H9 (cell line): ENCODE measurements around the gene PEPD. TPM values are rescaled to one million over a fixed set of nuclear protein-coding genes. Genes with fewer than 3 reads are reported as not detected.

ENCODE experiments used
- DNase-seq: peaks from one replicate; pipeline ENCODE4 v3.0.0-alpha.2; 2017
- H2AFZ ChIP-seq: one replicate; pipeline ENCODE4 v1.6.1; 2013; ENCODE audit warnings: mild to moderate bottlenecking, low read length, control low read depth, moderate library complexity
- H2AK5ac ChIP-seq: 2 replicates; pipeline ENCODE4 v1.6.1; 2013; ENCODE audit warnings: low read length, control low read depth, mixed read lengths; ENCODE audit not compliant: insufficient read length
- H2BK120ac ChIP-seq: one replicate; pipeline ENCODE4 v1.6.1; 2013; ENCODE audit warnings: low read depth, mild to moderate bottlenecking, low read length, control low read depth, inconsistent platforms; ENCODE audit not compliant: poor library complexity, severe bottlenecking
- H2BK12ac ChIP-seq: 2 replicates; pipeline ENCODE4 v1.6.1; 2013; ENCODE audit warnings: low read length, control low read depth, mixed read lengths, low read depth; ENCODE audit not compliant: insufficient read length
- H2BK15ac ChIP-seq: 2 replicates; pipeline ENCODE4 v1.6.1; 2013; ENCODE audit warnings: low read depth, low read length, control low read depth
- H2BK20ac ChIP-seq: one replicate; pipeline ENCODE4 v1.6.1; 2013; ENCODE audit warnings: low read depth, mild to moderate bottlenecking, low read length, control low read depth, inconsistent platforms; ENCODE audit not compliant: poor library complexity, severe bottlenecking
- H2BK5ac ChIP-seq: 2 replicates; pipeline ENCODE4 v1.6.1; 2013; ENCODE audit warnings: low read length, control low read depth, mixed read lengths; ENCODE audit not compliant: insufficient read length
- H3K14ac ChIP-seq: 2 replicates; pipeline ENCODE4 v1.6.1; 2013; ENCODE audit warnings: low read length, control low read depth; ENCODE audit not compliant: insufficient read depth
- H3K18ac ChIP-seq: 2 replicates; pipeline ENCODE4 v1.6.1; 2013; ENCODE audit warnings: low read depth, mild to moderate bottlenecking, mixed read lengths, low read length, control low read depth; ENCODE audit not compliant: insufficient read length
- H3K23ac ChIP-seq: 2 replicates; pipeline ENCODE4 v1.6.1; 2013; ENCODE audit warnings: low read length, control low read depth, mixed read lengths, low read depth; ENCODE audit not compliant: insufficient read length
- H3K23me2 ChIP-seq: 2 replicates; pipeline ENCODE4 v1.6.1; 2013; ENCODE audit warnings: low read depth, mild to moderate bottlenecking, mixed read lengths, low read length, control low read depth; ENCODE audit not compliant: insufficient read length, poor library complexity, severe bottlenecking
- H3K27ac ChIP-seq: 2 replicates; pipeline ENCODE4 v1.5.1; 2013; ENCODE audit warnings: low read length, control low read depth, mixed read lengths, low read depth; ENCODE audit not compliant: insufficient read length
- H3K27me3 ChIP-seq: 2 replicates; pipeline ENCODE4 v1.6.1; 2013; ENCODE audit warnings: low read length, control low read depth, inconsistent platforms; ENCODE audit not compliant: insufficient read depth
- H3K4ac ChIP-seq: 2 replicates; pipeline ENCODE4 v1.6.1; 2013; ENCODE audit warnings: low read depth, mild to moderate bottlenecking, control low read depth, inconsistent platforms, low read length, moderate library complexity
- H3K4me1 ChIP-seq: 2 replicates; pipeline ENCODE4 v1.6.1; 2013; ENCODE audit warnings: low read length, control low read depth, inconsistent platforms; ENCODE audit not compliant: insufficient read depth
- H3K4me2 ChIP-seq: 2 replicates; pipeline ENCODE4 v1.6.1; 2013; ENCODE audit warnings: low read length, control low read depth, mixed read lengths; ENCODE audit not compliant: insufficient read length, insufficient read depth
- H3K56ac ChIP-seq: 2 replicates; pipeline ENCODE4 v1.6.1; 2013; ENCODE audit warnings: low read depth, mild to moderate bottlenecking, mixed read lengths, low read length, control low read depth; ENCODE audit not compliant: insufficient read length
- H3K79me1 ChIP-seq: 2 replicates; pipeline ENCODE4 v1.6.1; 2013; ENCODE audit warnings: low read depth, mild to moderate bottlenecking, moderate library complexity, low read length, control low read depth, inconsistent platforms; ENCODE audit not compliant: insufficient read depth, poor library complexity, severe bottlenecking
- H3K79me2 ChIP-seq: 2 replicates; pipeline ENCODE4 v1.6.1; 2013; ENCODE audit warnings: low read length, control low read depth, inconsistent platforms; ENCODE audit not compliant: insufficient read depth
- H3K9ac ChIP-seq: 2 replicates; pipeline ENCODE4 v1.6.1; 2013; ENCODE audit warnings: low read length, control low read depth, mixed read lengths; ENCODE audit not compliant: insufficient read length; ENCODE audit errors: extremely low read depth
- H3K9me3 ChIP-seq: one replicate; pipeline ENCODE4 v1.6.1; 2013; ENCODE audit warnings: low read depth, low read length, inconsistent platforms; ENCODE audit not compliant: control insufficient read depth
- H3T11ph ChIP-seq: one replicate; pipeline ENCODE4 v1.6.1; 2013; ENCODE audit warnings: mild to moderate bottlenecking, low read length, control low read depth, inconsistent platforms
- H4K20me1 ChIP-seq: one replicate; pipeline ENCODE4 v1.6.1; 2013; ENCODE audit not compliant: control insufficient read depth, insufficient read length, insufficient read depth
- H4K5ac ChIP-seq: 2 replicates; pipeline ENCODE4 v1.6.1; 2013; ENCODE audit warnings: low read depth, mild to moderate bottlenecking, mixed read lengths, low read length, control low read depth; ENCODE audit not compliant: insufficient read length
- H4K8ac ChIP-seq: replicated peaks from 2 replicates; pipeline ENCODE4 v1.6.1; 2013; ENCODE audit warnings: low read length, control low read depth, mixed read lengths, low read depth; ENCODE audit not compliant: insufficient read length
- H4K91ac ChIP-seq: 2 replicates; pipeline ENCODE4 v1.6.1; 2013; ENCODE audit warnings: low read depth, mild to moderate bottlenecking, moderate library complexity, mixed read lengths, low read length, control low read depth; ENCODE audit not compliant: insufficient read length
- H3K27ac Mint-ChIP-seq, 3 experiments: 2 replicates in 2 of 3; 3 replicates in 1 of 3; pipeline ENCODE4 v1.8.0; 2020 to 2021; ENCODE audit warnings: mixed read lengths in 3 of 3, mild to moderate bottlenecking in 1 of 3, moderate library complexity in 1 of 3
- H3K27me3 Mint-ChIP-seq: 2 replicates; pipeline ENCODE4 v1.8.0; 2021; ENCODE audit warnings: low read depth, mild to moderate bottlenecking, moderate library complexity, mixed read lengths
- H3K36me3 Mint-ChIP-seq, 3 experiments: 2 replicates in 2 of 3; 3 replicates in 1 of 3; pipeline ENCODE4 v1.8.0; 2020 to 2021; ENCODE audit warnings: low read depth in 3 of 3, mixed read lengths in 3 of 3; ENCODE audit not compliant: insufficient read depth in 1 of 3
- H3K4me1 Mint-ChIP-seq, 2 experiments: 2 replicates each; pipeline ENCODE4 v1.8.0; 2020; ENCODE audit warnings: mixed read lengths in 2 of 2
- H3K4me3 Mint-ChIP-seq, 2 experiments: 2 replicates in 1 of 2; 3 replicates in 1 of 2; pipeline ENCODE4 v1.8.0; 2020 to 2021; ENCODE audit warnings: mild to moderate bottlenecking in 2 of 2, mixed read lengths in 2 of 2, moderate library complexity in 1 of 2
- H3K9me3 Mint-ChIP-seq, 2 experiments: 2 replicates in 1 of 2; 3 replicates in 1 of 2; pipeline ENCODE4 v1.8.0; 2020; ENCODE audit warnings: mild to moderate bottlenecking in 2 of 2, mixed read lengths in 2 of 2, moderate library complexity in 1 of 2
- CTCF ChIP-seq: fragments of 200-600 bp; sonication (generic); conservative IDR thresholded peaks from 3 replicates; pipeline ENCODE4 v1.8.0; 2021; ENCODE audit warnings: antibody characterized with exemption, mild to moderate bottlenecking
- WGBS: extraction: QIAGEN DNeasy Blood & Tissue Kit; methylation state at CpG from one replicate; pipeline ENCODE4 v1.1.7; 2013; ENCODE audit warnings: missing lambda C conversion rate, low lambda C conversion rate, mixed read lengths; ENCODE audit not compliant: insufficient read length; ENCODE audit errors: extremely low coverage; 5-methylcytosine and 5-hydroxymethylcytosine counted together
- total RNA-seq: library from RNA; stranded (reverse); gene quantifications from 2 replicates; pipeline ENCODE4 v1.2.1, GENCODE V29; 2021

The PEPD gene
- total RNA-seq, 1 experiment from 2014 or later, result 52.8 TPM

GRCh38 chr19:33446330-33447293, 75.0 kb downstream of the PEPD start:
- H3K4me1 ChIP-seq, result no peaks in the 10 kb centered on the region

More at GRCh38 chr19:33446330-33447293, 75.0 kb downstream of the PEPD start:
- no CpG with 5 or more reads among the region's 23 CpGs for WGBS
- DNase-seq, result no peak
- no peaks in the 10 kb centered on the region for H3K9me3 ChIP-seq
- no peak overlapping the region for H3K23ac ChIP-seq
- TF ChIP-seq CTCF, result no peak
- H4K5ac ChIP-seq, result no peak overlapping the region
- no peaks in the 10 kb centered on the region for H3K79me2 ChIP-seq
- H3K9ac ChIP-seq, result no peak overlapping the region
- H2BK12ac ChIP-seq, result no peak overlapping the region
- peaks cover 2% of the 10 kb centered on the region for H4K20me1 ChIP-seq
- H3K9me3 Mint-ChIP-seq, result no peaks in the 10 kb centered on the region
- H3K4me2 ChIP-seq, result no peak overlapping the region
- no peak overlapping the region for H3K56ac ChIP-seq
- peaks cover 0 to 4% (median 0%) of the 10 kb centered on the region in 3 experiments; a peak in 2 of 7 replicates for H3K36me3 Mint-ChIP-seq
- no peak overlapping the region for H3K27ac ChIP-seq
- no peak overlapping the region for H2BK20ac ChIP-seq
- no peak overlapping the region for H3K18ac ChIP-seq
- no peak overlapping the region for H2AK5ac ChIP-seq
- H3K79me1 ChIP-seq, result no peaks in the 10 kb centered on the region
- no peak overlapping the region for H3T11ph ChIP-seq
- no peak overlapping the region for H2AFZ ChIP-seq
- no peaks in the 10 kb centered on the region for H3K23me2 ChIP-seq
- no peak overlapping the region for H3K27ac Mint-ChIP-seq
- H3K27me3 ChIP-seq, result no peaks in the 10 kb centered on the region
- H2BK120ac ChIP-seq, result no peak overlapping the region
- H2BK5ac ChIP-seq, result no peak overlapping the region
- no peak overlapping the region for H2BK15ac ChIP-seq
- no peak overlapping the region for H3K4ac ChIP-seq
- H4K91ac ChIP-seq, result no peak overlapping the region
- no peaks in the 10 kb centered on the region for H3K4me1 Mint-ChIP-seq
- H3K4me3 Mint-ChIP-seq, result no peak overlapping the region
- no peak overlapping the region for H4K8ac ChIP-seq
- H3K27me3 Mint-ChIP-seq, result no peaks in the 10 kb centered on the region
- H3K14ac ChIP-seq, result no peak overlapping the region
